HEK293T (cell line): ENCODE results near the gene KCNQ5.
"Not testable (repeated sequence)": the region's sequence is repeated elsewhere in the genome, so short reads cannot be mapped to it uniquely, and the experiment has no call there.

Experiments
- CTCF ChIA-PET: fragments of 350-600 bp; formaldehyde crosslinking; extraction: SDS; loops from one replicate; lab custom pipeline; 2021; ENCODE audit warnings: antibody characterized with exemption, inconsistent platforms; lab: Yijun Ruan, JAX
- POLR2A ChIA-PET: fragments of 350-600 bp; formaldehyde crosslinking; extraction: SDS; loops from one replicate; lab custom pipeline; 2020; ENCODE audit warnings: antibody characterized with exemption, inconsistent platforms; lab: Yijun Ruan, JAX
- DNase-seq: peaks from one replicate; pipeline ENCODE4 v3.0.0; 2012; ENCODE audit warnings: mixed read lengths; ENCODE audit errors: extremely low spot score
- ARNT ChIP-seq: fragments of 450-650 bp; IDR thresholded peaks from 2 replicates; pipeline ENCODE4 v1.6.1; 2017; ENCODE audit warnings: mild to moderate bottlenecking
- BHLHE40 ChIP-seq: fragments of 450-650 bp; IDR thresholded peaks from 2 replicates; pipeline ENCODE4 v1.6.1; 2016; ENCODE audit warnings: mild to moderate bottlenecking, moderate library complexity, borderline replicate concordance
- CTBP1 ChIP-seq: fragments of 450-650 bp; IDR thresholded peaks from 2 replicates; pipeline ENCODE4 v1.6.1; 2016; ENCODE audit warnings: borderline replicate concordance
- ELF4 ChIP-seq: fragments of 450-650 bp; IDR thresholded peaks from 2 replicates; pipeline ENCODE4 v1.6.1; 2017; ENCODE audit warnings: antibody characterized with exemption
- FOXA1 ChIP-seq: fragments of 450-650 bp; IDR thresholded peaks from 2 replicates; pipeline ENCODE4 v1.6.1; 2016; ENCODE audit warnings: mild to moderate bottlenecking
- FOXK2 ChIP-seq: fragments of 450-650 bp; IDR thresholded peaks from 2 replicates; pipeline ENCODE4 v1.6.1; 2016; ENCODE audit warnings: mild to moderate bottlenecking
- FOXM1 ChIP-seq: fragments of 450-650 bp; IDR thresholded peaks from 2 replicates; pipeline ENCODE4 v1.6.1; 2017; ENCODE audit warnings: mild to moderate bottlenecking, borderline replicate concordance
- HDGF ChIP-seq: fragments of 450-650 bp; IDR thresholded peaks from 2 replicates; pipeline ENCODE4 v1.6.1; 2017; ENCODE audit warnings: antibody characterized with exemption, borderline replicate concordance
- L3MBTL2 ChIP-seq: fragments of 450-650 bp; conservative IDR thresholded peaks from 2 replicates; pipeline ENCODE4 v1.6.1; 2016; ENCODE audit warnings: mild to moderate bottlenecking
- LEF1 ChIP-seq: fragments of 450-650 bp; IDR thresholded peaks from 2 replicates; pipeline ENCODE4 v1.6.1; 2017; ENCODE audit warnings: mild to moderate bottlenecking, borderline replicate concordance
- NFRKB ChIP-seq: fragments of 450-650 bp; IDR thresholded peaks from 2 replicates; pipeline ENCODE4 v1.6.1; 2016; ENCODE audit warnings: mild to moderate bottlenecking, moderate library complexity
- SP1 ChIP-seq: fragments of 450-650 bp; IDR thresholded peaks from 2 replicates; pipeline ENCODE4 v1.6.1; 2017
- SUZ12 ChIP-seq: fragments of 450-650 bp; IDR thresholded peaks from 2 replicates; pipeline ENCODE4 v1.6.1; 2016; ENCODE audit warnings: mild to moderate bottlenecking
- TARDBP ChIP-seq: fragments of 450-650 bp; IDR thresholded peaks from 2 replicates; pipeline ENCODE4 v1.6.1; 2016
- ZNF384 ChIP-seq: fragments of 450-650 bp; IDR thresholded peaks from 2 replicates; pipeline ENCODE4 v1.6.1; 2016
- TF ChIP-seq, protein P1 (sequence below): fragments of 450-650 bp; IDR thresholded peaks from 2 replicates; pipeline ENCODE4 v1.6.1; 2016

The KCNQ5 gene

DNA sequence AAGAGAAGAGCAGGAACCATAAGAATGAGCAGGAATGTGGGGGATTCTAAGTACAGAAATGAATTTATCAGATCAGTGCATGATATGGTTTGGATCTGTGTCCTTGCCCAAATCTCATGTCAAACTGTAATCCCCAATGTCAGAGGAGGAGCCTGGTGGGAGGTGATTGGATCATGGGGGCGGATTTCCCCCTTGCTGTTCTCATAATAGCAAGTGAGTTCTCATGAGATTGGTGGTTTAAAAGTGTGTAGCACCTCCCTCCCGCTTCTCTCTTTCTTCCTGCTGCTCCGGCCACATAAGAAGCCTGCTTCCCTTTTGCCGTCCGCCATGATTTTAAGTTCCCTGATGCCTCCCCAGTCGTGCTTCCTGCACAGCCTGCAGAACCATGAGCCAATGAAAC lies 554.2 kb downstream of the KCNQ5 start:
- TF ChIP-seq FOXK2 (no peak), BHLHE40 (no peak), ELF4 (no peak), TARDBP (no peak), SP1 (no peak), NFRKB (no peak), LEF1 (no peak), ARNT (no peak)
- CTCF ChIA-PET, result no interaction called here
- POLR2A ChIA-PET, result no interaction called here
- DNase-seq, result no peak

DNA sequence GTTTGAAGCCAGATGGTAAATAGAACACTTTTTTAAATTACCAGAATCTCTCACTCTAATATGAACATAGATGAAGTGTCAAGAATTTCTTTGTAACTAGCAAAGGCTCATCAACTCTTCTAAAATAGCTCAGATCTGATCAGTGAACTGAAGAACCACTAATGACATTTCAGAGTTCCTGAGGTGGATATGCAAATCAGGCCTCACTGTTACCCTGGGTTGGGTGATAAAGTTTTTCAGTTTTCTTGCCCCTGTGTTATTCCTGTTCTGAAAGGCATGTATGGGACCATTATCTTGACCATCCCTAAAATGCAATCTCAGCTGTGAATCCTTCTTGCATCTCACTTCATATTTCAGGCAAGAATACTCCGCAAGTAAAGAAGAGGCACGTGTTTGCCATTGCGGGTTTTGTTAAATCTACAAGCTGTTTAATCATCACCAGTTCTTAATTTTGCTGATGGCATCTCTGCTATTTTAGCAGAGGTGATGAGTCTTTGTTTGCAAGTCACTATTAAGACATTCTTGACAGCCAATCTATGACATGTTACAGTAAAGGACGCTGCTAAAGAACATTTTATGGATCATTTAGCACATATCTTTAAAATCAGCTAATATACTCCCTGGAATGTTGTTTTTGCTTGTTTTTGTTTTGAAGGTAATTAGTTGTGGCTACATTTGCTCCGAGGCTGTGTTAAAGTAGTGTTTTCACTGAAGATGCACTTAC lies 555.5 kb downstream of the KCNQ5 start:
- ChIA-PET CTCF (interaction anchor here (0.7 kb wide), 1 partner anchor 560 kb away, joined by 4 read pairs; no protein-coding TSS in a partner anchor), POLR2A (no interaction called here)
- no peak for TF ChIP-seq ZNF384
- TF ChIP-seq, protein P1, sequence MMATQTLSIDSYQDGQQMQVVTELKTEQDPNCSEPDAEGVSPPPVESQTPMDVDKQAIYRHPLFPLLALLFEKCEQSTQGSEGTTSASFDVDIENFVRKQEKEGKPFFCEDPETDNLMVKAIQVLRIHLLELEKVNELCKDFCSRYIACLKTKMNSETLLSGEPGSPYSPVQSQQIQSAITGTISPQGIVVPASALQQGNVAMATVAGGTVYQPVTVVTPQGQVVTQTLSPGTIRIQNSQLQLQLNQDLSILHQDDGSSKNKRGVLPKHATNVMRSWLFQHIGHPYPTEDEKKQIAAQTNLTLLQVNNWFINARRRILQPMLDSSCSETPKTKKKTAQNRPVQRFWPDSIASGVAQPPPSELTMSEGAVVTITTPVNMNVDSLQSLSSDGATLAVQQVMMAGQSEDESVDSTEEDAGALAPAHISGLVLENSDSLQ, result peak; percentile 30; the same call in 1 of the 2 replicates
- no peak for DNase-seq

DNA sequence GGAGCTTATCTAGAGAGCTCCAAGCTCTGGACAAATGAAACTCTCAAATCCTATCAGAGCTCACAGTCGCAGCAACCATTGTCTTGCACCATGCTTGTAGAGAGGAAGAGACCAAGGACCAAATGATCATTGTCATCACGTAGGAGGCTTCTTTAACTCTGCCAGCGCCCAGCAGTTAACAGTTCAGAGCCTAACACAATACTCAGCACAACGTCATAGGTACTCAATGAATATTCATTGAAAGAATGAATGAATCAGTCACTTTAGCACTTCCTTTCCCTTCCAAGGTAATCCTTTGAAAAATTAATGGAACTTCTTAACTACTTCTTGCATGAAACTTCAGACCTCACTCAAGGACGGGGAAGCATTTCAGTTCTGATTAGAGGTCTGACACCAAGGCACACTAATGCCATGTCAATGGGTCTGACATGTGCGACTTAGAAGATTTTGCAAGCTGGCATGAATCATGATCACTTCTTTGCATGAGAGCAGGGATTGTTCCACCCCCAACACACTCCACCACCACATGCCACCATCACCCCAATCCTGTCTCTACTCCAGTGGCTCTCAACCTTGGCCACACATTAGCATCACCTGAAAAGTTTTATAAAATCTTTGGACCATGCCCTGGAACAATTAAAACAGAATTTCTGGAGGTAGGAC lies 558.3 kb downstream of the KCNQ5 start:
- TF ChIP-seq HDGF (no peak), ELF4 (no peak), CTBP1 (no peak)
- no peak for DNase-seq
- POLR2A ChIA-PET, result no interaction called here
- CTCF ChIA-PET, result interaction anchor here (0.8 to 1.0 kb wide), 2 partner anchors 146 to 564 kb away, joined by 3 read pairs; no protein-coding TSS in a partner anchor

DNA sequence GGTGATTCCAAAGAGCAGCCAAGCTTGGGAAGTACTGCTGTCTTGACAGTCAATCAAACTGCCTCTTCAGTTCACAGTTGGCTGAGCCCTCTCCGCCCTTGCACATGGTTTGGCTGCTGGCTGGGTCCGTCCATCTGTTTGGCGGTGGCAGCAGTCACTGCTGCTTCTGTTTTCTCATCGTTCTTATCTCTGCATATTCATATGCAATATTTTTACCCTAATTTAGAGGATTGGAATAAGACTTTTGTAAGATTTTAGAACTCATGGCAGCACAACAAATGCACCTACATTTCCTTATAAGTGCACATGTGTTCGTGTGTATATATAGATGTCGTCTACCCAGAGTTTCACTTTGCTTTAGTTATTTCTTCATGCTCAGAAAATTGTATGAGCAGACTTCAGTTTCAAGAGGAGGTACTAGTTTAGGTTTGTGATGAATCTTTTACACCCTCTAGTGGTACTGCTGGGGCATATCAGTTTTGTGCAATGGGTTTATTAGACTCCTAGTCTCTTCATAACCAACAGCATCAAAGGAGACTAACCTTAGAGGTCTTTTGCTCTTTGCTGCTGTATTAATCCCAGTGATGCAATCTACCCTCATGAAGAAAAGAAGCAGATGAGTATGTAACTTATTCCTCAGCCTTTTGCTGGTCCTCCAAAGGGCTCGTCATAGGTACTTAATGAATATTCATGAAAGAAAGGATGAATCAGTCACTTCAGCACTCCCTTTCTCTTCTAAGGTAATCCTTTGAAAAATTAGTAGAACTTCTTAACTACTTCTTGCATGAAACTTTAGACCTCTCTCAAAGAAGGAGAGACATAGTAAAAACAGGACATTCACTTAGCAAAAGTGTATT lies 559.1 kb downstream of the KCNQ5 start:
- peak; percentile 54 for DNase-seq
- ChIA-PET CTCF (interaction anchor here (0.8 to 1.0 kb wide), 2 partner anchors 146 to 564 kb away, joined by 3 read pairs; no protein-coding TSS in a partner anchor), POLR2A (no interaction called here)
- TF ChIP-seq NFRKB, result no peak
- no peak for TF ChIP-seq FOXA1
- no peak for TF ChIP-seq TARDBP
- no peak for TF ChIP-seq HDGF
- no peak for TF ChIP-seq SUZ12
- no peak for TF ChIP-seq FOXK2
- TF ChIP-seq, protein P1, result no peak
- no peak for TF ChIP-seq L3MBTL2
- TF ChIP-seq SP1, result no peak
- no peak for TF ChIP-seq ELF4
- no peak for TF ChIP-seq BHLHE40
- TF ChIP-seq CTBP1, result no peak
- TF ChIP-seq FOXM1, result no peak

DNA sequence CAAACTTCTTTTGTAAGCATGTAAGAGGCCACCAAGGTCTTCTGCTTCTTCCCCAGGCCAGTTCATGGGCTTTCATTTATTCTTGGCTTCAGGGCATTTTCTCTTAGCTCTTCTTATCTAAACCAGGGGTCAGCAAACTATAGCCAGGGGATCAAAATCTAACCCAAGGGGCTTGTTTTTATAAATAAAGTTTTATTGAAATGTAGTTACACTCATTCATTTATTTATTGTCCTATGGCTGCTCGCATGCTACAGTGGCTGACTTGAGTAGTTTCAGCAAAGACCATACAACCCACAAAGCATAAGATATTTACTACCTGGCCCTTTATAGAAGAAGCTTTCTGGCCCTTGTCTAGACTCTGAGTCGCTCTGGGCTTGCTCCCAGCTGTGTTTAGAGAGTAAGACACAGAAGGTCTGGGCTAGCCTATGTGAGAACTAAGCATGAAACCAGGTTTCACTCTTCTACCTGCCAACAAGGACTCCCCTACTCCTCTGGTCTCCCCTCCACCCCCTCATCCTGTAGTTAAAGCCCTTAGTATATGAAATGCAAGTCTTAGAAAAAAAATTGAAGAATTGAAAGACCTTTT lies 560.2 kb downstream of the KCNQ5 start:
- TF ChIP-seq FOXA1, result no peak
- TF ChIP-seq NFRKB, result no peak
- no peak for TF ChIP-seq FOXM1
- POLR2A ChIA-PET, result no interaction called here
- CTCF ChIA-PET, result interaction anchor here (0.7 kb wide), 1 partner anchor 22 kb away, joined by 3 read pairs; no protein-coding TSS in a partner anchor
- DNase-seq, result no peak

DNA sequence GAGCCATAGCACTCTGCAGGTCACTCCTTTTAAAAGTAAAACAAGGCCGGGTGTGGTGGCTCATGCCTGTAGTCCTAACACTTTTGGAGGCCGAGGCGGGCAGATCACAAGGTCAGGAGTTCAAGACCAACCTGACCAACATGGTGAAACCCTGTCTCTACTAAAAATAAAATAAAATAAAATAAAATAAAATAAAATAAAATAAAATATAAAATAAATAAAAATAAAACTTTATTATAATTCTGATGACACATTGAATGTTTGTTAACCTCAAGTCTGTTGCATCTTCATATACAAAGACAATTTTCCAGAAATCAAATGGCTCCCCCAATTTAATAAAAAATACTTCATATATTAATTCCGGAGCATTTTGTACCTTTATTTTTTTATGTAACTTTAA lies 571.4 kb downstream of the KCNQ5 start:
- DNase-seq, POLR2A ChIA-PET, CTCF ChIA-PET: not testable (repeated sequence)

DNA sequence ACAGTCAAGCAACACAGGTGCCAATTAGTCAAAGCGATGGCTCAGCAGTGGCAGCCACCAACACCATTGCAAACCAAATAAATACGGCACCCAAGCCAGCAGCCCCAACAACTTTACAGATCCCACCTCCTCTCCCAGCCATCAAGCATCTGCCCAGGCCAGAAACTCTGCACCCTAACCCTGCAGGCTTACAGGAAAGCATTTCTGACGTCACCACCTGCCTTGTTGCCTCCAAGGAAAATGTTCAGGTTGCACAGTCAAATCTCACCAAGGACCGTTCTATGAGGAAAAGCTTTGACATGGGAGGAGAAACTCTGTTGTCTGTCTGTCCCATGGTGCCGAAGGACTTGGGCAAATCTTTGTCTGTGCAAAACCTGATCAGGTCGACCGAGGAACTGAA lies 572.9 kb downstream of the KCNQ5 start:
- TF ChIP-seq SP1, result no peak
- TF ChIP-seq NFRKB, result no peak
- TF ChIP-seq LEF1, result no peak
- TF ChIP-seq SUZ12, result no peak
- TF ChIP-seq BHLHE40, result no peak
- TF ChIP-seq FOXM1, result no peak
- TF ChIP-seq ELF4, result no peak
- TF ChIP-seq HDGF, result no peak
- TF ChIP-seq FOXA1, result no peak
- TF ChIP-seq L3MBTL2, result no peak
- TF ChIP-seq ARNT, result no peak
- TF ChIP-seq FOXK2, result no peak
- no peak for TF ChIP-seq TARDBP
- no peak for DNase-seq
- ChIA-PET CTCF (no interaction called here), POLR2A (no interaction called here)
